Measurements from ENCODE around the gene CCDC158.
A peak's percentile ranks its signal among the peaks of the same experiment; 100 is the strongest.

DNA sequence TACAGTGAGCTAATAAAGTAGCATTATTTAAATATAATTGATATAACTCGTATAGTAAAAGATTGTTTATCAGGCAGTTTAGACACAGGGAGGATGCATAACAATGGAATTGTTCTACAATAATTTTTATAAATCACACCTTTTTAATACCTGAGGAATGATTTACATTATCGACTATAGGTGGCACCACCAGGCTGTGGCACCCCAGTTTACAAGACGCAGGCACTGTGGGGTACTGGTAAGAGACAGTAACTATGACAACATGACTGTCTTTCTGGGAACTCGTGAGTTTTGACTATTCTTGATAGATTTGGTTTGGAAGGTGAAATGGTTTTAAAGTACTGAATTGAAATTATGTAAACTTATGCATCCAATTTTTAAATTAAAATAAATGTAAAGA is 141.5 kb downstream of the CCDC158 start:
- TF ChIP-seq, protein P1, sequence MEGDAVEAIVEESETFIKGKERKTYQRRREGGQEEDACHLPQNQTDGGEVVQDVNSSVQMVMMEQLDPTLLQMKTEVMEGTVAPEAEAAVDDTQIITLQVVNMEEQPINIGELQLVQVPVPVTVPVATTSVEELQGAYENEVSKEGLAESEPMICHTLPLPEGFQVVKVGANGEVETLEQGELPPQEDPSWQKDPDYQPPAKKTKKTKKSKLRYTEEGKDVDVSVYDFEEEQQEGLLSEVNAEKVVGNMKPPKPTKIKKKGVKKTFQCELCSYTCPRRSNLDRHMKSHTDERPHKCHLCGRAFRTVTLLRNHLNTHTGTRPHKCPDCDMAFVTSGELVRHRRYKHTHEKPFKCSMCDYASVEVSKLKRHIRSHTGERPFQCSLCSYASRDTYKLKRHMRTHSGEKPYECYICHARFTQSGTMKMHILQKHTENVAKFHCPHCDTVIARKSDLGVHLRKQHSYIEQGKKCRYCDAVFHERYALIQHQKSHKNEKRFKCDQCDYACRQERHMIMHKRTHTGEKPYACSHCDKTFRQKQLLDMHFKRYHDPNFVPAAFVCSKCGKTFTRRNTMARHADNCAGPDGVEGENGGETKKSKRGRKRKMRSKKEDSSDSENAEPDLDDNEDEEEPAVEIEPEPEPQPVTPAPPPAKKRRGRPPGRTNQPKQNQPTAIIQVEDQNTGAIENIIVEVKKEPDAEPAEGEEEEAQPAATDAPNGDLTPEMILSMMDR (IDR thresholded peaks at IDR 0.05) = peak in 1 of 12 donors; percentile 16
- TF ChIP-seq POLR2A (IDR thresholded peaks at IDR 0.05) = no peak

Measured in heart left ventricle (tissue), 13 donors.